T-helper 1 cell treated with Interleukin-12 subunit alpha and Interleukin-12 subunit beta and Interleukin-4 antibody, amounts not matched to agents 30 μg/mL and 1 μg/mL, for 36 hours (primary cell): Measurements from ENCODE around the gene LGALS9C.
"Not testable (repeated sequence)": the region's sequence is repeated elsewhere in the genome, so short reads cannot be mapped to it uniquely, and the experiment has no call there.

ENCODE experiments used
- H3K27ac Mint-ChIP-seq: one replicate; pipeline ENCODE4 v1.8.0; 2021; ENCODE audit warnings: mild to moderate bottlenecking, mixed read lengths
- H3K27me3 Mint-ChIP-seq: one replicate; pipeline ENCODE4 v1.8.0; 2021; ENCODE audit warnings: low read depth, mixed read lengths
- H3K36me3 Mint-ChIP-seq: one replicate; pipeline ENCODE4 v1.8.0; 2021; ENCODE audit warnings: low read depth, mixed read lengths
- H3K4me1 Mint-ChIP-seq: one replicate; pipeline ENCODE4 v1.8.0; 2021; ENCODE audit warnings: low read depth, mixed read lengths
- H3K4me3 Mint-ChIP-seq: one replicate; pipeline ENCODE4 v1.8.0; 2021; ENCODE audit warnings: mild to moderate bottlenecking, moderate library complexity, mixed read lengths
- H3K9me3 Mint-ChIP-seq: one replicate; pipeline ENCODE4 v1.8.0; 2021; ENCODE audit warnings: mixed read lengths

LGALS9C gene

GRCh38 chr17:18542907-18543306 is 66.3 kb downstream of the LGALS9C start:
- not testable (repeated sequence) for H3K27ac Mint-ChIP-seq, H3K4me1 Mint-ChIP-seq, H3K4me3 Mint-ChIP-seq, H3K9me3 Mint-ChIP-seq, H3K36me3 Mint-ChIP-seq, H3K27me3 Mint-ChIP-seq
